HTERT RPE-1 (cell line): Measurements from ENCODE around the gene PMEPA1.

Experiments used
- in situ Hi-C: fragments of 300-500 bp; cut with MboI; formaldehyde crosslinking; loops from 4 replicates; pipeline ENCODE4 v1.14.3; 2020; ENCODE audit warnings: low sequenced_read_pairs

PMEPA1 gene, protein sequence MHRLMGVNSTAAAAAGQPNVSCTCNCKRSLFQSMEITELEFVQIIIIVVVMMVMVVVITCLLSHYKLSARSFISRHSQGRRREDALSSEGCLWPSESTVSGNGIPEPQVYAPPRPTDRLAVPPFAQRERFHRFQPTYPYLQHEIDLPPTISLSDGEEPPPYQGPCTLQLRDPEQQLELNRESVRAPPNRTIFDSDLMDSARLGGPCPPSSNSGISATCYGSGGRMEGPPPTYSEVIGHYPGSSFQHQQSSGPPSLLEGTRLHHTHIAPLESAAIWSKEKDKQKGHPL

DNA sequence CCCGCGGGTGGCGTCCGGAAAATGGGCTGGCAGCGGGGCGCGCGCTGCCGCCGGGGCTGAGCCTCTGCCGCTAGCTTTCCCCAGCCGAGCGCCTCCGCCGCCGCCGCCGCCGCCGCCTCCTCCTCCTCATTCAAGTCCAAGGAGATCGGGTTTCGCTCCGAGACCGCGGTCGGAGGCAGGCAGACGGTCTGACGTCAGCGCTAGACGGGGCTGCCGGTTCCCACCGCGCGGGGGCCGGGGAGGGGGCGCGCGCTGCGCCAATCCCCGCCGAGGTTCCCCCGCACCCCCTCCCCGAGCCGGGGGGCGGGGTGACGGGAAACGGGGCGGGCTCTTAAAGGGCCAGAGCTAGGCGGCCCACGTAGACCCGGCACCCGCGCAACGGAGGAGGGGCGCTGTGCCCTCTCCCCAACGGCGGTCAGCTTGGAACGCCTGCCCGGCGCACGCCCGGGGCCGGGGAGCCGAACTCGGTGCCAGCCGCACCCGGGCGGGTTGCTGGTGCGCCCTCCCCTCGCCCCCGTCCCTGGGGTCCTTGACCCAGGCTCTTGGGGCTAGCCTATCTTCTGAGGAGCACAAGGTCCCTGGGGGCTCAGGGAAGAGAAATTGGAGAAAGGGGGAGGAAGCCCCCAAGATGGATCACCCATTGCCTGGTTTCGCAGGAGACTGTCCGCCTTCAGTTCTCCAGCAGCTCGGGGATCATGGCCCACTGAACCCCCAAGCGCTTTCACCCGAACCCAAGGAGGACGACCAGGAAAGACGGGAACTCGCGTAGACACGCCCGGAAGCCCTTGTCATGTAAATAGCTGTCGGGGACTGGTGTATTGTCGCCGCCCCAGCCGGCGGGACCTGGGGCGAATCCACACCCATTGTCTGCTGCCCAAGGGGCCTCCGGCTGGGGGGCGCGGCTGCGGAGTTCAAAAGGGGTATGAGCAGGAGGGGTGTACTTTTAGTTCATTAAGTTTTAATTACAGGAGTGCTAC is at the start of gene PMEPA1:
Gene PMEPA1 (minus strand): TSS at position 193 of the 977 bp plus-strand sequence. CDS start 433 bp downstream, outside the sequence.
- in situ Hi-C loops: no loop called here

DNA sequence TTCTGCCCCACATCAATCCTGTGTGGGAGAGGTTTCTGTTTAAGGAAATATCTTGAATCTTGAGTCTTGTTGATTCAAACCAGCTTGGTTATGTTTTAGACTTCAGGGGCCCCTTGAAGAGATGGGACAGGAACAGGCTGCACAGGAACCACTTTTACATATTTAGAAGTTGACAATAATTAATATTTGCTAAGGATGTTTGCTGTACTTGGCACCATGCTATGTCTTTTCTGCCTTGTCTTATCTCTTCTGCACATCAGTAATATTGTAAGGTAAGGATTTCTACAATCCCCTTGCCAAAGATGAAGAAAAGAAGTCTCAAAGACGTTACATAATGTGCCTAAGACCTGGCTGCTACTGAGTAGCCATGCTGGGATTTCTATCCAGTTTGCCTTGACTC is 48.0 kb upstream of the PMEPA1 start:
- in situ Hi-C loops: no loop called here

DNA sequence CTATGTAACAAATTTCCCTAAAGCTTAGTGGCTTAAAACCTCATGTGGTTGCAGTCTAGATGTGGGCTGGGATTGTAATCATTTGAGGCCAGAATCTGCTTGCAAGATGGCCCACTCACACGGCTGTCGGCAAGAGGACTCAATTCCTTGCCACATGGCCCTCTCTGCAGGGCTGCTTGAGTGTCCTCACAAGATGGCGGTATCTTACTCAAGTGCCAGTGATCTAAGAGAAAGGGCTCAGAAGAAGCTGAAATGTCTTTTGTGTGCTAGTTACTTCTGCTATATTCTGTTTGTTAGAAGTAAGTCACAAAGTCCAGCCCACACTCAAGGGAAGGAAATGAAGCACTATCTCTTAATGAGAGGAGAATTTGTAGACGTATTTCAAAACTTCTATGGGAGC is 47.1 kb upstream of the PMEPA1 start:
- in situ Hi-C loops: no loop called here

DNA sequence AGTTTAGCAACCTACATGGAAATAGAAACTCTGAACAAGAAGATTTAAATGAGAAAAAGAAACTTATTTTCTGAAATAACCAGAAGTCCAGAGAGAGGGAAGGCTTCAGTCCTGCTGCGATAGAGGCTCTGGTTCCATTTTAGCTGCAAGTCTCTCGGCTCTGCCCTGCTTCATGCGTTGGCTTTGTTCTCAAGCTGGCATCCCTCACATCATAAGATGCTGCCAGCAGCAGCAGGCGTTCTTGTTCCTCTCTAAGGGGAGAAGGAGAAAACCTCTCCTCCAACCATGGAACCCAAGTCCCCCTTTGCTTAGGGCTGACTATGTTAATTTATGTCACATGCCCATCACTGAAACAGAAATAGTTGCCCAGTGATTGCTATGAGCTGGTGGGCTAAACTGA is 46.4 kb upstream of the PMEPA1 start:
- in situ Hi-C loops: no loop called here

DNA sequence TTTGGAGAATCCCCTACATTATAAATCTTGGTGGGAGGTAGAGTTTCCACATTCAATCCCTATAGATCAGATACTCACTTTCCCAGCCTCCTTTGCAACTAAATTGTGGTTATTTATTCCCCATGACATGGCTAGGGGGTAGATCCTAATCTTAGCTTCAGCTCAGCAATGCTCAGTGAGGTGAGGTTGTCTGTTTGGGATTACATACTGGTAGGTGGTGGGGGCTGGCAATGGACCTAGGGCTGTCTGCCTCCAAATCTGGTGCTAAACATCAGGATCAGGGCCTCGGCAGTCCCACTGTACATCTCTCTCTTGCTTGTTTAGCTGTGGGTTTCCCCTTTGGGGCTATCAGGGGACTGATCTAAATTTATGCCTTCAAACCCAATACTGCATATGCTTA is 45.8 kb upstream of the PMEPA1 start:
- in situ Hi-C loops: no loop called here

DNA sequence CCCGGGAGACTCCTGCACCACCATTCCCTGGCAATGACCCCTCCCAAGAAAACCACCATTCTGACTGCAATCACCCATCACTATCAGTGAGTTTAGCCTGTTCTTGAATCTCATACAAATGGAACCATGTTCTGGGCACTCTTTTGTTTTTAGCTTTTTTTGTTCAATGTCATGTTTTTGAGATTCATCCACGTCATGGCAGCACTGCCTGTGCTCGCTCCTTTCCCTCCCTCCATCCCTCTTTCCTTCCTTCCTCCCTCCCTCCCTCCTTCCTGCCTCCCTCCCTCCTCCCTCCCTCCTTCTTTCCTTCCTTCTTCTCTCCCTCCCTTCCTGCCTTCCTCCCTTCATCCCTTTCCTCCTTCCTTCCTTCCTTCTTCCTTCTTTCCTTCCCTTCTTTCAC is 44.4 kb upstream of the PMEPA1 start:
- in situ Hi-C loops: no loop called here

DNA sequence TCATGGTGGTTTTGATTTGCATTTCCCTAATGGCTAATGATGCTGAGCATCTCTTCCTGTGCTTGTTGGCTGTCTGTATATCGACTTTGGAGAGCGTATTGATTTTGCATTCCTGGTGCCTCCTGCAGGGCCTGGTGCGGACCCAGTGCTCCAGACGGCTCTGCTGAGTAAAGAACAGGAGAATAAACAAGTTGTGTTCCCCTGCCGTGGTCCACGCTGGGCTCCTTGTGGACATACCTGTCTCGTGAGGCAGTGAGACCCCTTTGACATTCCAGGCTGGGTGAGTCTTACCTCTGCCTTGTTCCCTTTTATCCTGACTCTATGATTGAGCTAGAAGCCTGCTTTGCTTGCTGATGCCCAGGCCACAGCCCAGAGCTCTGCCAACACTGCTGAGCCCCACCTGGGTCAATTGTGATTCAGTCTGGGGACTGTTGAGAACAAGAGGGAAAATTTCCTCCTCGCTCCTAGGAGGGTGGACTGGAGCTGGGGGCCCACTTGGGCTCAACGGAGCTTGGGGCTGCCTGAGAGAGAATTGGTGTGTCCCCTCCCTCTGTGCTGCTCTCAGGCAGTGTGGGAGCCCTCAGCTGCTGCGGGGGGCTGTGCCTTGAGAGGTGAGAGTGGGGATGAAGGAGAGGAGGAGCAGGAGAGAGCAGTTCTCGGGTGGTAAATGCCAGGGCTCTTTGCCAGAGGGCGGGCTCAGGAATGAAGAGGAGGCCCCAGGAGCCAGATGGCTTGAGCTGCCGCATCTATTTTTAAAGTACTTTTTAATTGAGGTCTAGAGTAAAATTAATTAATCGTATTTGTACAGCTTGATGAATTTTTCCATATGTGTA is 43.7 kb upstream of the PMEPA1 start:
- in situ Hi-C loops: no loop called here

DNA sequence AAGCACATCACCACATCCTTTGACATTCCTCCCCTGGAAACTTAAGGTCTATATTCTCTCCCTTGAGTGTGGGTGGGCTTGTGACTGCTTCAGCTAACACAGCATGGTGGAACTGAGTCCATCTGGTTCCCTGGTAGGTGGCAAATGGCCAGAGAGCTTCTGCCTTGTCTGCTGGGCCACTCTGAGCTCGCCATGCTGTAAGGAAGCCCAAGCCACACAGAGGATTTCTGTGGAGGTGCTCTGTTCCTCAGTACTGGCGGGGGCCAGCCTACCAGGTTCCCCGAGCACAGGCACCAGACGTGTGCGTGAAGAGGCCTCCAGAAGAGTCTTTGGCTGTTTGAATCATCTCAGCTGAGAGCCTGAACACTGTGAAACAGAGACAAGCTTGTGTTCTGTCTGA is 41.6 kb upstream of the PMEPA1 start:
- in situ Hi-C loops: no loop called here

DNA sequence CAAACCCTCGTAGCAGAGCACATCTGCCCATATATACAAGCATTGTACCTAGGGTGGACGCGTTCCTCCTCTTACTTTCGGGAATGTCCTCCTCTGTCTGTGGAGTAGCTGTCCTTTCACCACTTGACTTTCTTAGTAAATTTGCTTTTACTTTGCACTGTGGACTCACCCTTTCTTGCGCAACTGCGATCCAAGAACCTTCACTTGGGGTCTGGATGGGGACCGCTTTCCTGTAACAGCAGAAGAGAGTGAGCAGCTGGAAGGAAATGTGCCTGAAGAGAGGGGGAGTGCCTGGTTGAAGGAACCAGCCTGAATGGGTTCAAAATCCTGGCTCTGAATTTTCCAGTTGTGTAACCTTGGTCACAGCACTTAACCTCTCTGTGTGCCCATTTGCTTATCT is 40.1 kb upstream of the PMEPA1 start:
- in situ Hi-C loops: no loop called here

DNA sequence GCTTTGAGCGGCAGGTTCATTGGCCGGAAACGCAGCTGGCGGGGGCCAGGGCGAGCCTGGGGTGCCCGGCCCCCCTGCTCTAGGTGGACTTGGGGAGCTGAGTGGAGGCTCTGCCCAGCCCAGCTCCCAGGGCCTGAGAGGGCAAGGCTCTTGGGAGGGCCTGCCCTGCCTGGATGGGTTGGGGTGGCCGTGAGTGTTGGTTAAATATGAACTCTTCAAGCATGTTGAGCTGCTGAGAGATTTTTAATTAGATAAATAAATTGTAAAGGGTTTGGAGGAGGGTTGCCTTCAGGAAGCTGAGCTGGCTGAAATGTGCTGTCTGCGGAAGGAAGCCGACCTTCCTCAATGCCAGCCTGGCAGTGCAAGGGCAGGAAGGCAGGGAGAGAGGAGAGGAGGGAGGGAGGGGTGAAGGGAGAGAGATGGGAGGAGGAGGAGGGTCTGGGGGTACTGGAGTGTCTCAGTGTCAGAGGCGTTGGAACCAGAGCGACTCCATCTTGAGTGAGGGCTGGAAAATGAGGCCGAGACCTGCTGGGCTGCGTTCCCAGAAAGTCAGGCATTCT is 39.4 kb upstream of the PMEPA1 start:
- in situ Hi-C loops: no loop called here

DNA sequence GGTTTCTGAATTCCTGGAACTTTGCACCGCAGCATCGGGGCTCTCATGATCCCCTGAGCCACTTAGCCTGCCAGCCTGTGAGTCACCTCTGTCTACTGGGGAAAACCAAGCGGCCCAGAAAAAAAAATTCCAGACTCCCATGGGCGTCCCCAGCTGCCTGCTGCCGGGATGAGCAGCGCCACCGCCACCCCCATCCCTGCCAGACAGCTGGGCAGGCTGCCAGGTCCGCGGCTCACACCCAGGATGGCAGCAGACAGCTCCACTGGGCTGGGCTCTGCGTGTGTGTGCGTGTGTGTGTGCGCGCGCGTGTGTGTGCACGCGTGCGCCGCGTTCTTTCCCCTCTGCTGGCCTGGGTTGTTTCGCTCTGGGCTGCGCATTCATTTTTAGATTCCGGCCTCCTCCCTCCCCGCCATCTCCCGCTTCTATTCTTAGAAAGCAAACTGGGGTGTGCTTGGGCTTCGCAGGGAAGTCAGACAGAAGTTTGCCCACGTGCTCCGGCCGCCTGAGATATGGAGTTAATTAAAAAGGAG is 38.9 kb upstream of the PMEPA1 start:
- in situ Hi-C loops: no loop called here

DNA sequence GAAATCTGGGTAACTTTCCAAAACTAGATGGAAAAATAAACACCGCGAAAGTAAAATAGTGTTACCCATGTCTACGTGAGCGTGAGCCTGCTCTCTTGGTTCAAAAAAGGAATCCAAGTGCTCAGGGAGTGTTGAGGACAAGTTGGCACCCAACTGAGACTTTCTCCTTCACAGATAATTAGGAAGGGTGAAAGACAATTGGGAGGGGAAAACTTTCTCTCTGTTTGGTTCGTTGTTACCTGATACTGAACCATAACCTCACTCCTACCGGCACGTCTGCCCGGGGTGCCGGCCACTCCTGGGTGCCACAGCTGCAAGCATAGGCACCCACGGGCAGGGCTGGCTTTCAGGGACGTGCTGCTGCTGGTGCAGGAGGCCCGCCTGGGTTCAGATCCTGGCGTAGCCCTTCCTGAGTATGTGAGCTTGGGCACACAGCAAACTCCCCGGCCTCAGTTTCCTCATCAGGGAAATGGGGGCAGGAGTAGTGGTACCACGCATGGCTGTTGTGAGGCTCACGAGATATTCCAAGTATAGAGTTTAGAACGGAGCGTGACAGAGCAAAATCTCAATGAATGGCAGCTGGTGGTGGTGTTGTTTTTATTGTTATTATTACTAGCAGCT is 38.2 kb upstream of the PMEPA1 start:
- in situ Hi-C loops: no loop called here

DNA sequence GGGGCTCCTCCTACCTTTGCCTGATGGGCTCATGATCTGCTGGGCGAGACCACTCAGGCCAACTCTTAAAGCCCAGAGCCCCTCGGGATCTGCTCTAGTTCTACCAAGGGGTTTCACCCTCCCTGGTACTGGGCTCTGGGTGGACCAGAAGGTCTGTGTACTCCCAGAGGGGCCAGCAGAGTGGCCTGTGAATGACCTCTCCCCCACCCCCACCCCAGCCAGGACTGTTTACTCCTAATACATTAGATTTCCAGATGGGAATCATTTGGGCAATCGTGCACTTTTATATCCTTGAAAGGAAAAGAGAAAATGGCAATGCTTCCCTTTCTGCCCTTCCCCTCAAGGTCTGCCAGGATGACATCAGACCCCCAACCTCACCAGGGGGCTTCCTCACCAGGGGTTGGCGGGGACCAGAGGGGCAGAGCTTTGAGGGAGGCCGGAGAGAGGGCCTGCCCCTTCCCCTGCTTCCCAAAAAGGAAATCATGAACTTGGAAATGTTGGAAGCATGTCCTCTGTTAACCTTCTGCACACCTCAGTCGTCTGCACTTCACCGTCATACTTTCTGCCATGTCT is 37.1 kb upstream of the PMEPA1 start:
- in situ Hi-C loops: no loop called here

DNA sequence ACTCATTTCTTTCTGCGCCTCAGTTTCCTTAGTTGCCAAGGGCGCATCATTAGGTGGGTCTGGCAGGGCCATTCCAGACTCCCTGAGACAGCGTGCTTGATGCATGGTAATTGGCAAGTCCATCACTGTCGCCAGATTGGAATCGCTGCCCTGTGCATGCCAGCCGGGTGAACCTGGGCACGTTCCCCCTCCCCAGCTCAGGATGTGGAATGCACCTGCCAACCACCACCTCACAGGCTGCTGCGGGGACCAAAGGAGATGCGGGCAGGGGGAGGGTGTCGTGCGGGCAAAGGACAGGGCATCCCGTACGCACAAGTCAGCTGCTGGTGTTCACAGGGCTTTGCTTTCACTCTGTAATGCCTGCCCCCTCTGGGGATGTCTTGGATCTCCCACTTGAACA is 36.4 kb upstream of the PMEPA1 start:
- in situ Hi-C loops: no loop called here

DNA sequence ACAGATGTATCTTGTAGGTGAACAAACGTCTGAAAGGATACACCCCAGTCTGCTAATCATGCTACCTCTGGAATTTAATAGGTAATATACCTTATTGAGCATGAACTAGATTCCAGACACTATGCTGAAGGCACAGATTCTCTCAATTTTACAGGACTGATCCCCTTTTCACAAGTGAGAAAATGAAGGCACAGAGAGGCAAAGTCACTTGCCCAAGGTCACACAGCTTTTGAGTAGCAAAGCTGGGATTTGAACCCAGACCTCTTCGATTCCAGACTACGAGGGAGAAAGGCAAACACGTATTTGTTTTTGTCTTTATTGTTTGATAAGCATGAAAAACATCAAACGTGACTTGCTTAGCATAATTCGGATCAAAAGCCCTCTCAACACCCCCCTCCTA is 34.4 kb upstream of the PMEPA1 start:
- in situ Hi-C loops: no loop called here

DNA sequence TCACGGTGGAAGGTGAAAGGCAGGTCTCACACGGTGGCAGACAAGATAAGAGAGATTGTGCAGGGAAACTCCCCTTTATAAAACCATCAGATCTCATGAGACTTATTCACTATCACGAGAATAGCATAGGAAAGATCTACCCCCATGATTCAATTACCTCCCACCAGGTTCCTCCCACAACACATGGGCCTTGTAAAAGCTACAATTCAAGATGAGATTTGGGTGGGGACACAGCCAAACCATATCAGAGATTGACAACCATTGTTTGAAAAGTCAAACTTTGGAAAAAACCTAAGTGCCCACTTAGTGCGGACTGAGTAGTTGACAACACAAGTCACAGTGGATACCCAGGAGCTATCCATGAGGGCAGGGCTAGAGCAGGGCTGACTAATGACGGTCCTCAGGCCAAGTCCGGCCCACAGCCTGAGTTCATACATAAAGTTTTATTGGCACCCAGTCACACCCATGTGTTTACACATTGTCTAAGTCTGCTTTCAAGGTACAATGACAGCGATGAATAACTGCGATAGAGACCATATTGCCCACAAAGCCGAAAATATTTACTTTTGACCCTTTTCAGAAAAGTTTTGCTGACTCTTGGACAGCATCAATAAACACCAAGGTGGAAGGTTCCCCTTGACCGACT is 33.8 kb upstream of the PMEPA1 start:
- in situ Hi-C loops: no loop called here

DNA sequence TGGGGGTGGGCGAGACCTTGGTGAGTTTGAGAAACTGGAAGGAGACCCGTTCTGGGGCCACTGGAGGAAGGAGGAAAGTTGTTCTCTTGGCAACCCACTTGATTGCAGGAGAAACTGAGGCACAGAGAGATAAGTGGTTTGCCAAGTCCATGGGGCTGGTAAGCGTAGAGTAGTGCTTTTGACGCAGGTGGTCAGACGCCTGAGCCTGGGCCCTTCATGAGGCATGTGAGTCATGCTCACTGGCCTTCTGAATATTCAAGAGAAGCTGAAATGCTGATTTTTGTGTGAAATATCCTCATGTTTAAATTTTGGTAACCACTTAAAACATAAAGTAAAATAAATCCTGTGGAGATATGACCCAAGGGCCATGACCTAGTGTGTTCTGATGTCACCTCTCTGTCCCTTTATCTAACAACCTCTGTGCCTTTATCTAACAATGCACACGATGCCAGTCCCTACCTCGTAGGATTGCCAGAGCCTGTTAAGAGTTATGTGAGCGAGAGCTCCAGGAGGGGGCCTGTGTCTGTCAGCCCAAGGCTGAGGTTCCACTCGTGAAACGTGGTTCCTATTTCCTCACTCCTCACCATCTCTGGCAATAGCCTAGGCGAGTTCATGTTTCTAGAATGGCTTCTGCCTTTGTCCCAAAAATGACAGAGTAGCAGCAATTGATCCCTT is 32.8 kb upstream of the PMEPA1 start:
- in situ Hi-C loops: no loop called here

DNA sequence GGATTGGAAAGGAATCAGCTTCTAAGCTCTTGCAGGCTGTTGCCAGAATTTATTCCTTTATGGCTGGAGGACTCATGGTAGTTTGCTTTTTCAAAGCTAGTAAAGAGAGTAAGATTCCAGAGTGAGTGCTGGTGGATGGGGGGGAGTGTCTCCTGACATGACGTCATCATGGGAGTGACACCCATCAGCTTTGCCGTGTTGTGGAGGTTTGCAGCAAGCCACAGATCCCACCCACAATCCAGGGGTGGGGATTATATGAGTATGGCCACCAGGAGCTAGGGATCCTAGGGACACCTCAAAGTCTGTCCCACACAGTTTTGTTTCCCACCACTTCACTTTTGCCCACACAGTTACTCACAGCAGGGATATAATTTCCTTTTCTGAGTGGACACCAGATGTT is 28.7 kb upstream of the PMEPA1 start:
- in situ Hi-C loops: no loop called here

DNA sequence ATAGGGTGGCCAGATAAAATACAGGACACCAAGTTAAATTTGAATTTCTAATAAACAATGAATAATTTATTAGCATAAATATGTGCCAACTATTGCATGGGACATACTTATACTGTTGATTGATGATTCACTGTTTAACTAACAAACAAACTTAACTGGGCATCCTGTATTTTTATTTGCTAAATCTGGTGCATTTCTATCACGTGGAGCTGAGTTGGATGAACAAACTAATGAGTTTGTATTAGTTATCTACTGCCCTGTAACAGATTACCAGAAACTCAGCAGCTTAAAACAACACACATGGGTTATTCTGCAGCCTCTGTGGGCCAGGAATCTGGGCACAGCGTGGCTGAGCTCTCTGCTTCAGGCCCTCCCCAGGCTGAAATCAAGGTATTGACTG is 28.2 kb upstream of the PMEPA1 start:
- in situ Hi-C loops: no loop called here
